GM12892 (cell line): ENCODE measurements around the gene CPE.

Experiments used
- DNase-seq: peaks from one replicate; pipeline ENCODE4 v3.0.0; 2011; ENCODE audit not compliant: insufficient read length
- FAIRE-seq: peaks from 2 replicates; lab custom pipeline; 2011; peaks lifted over from hg19 to GRCh38; lab: Jason Lieb, UNC
- POLR2A ChIP-seq: IDR thresholded peaks from 2 replicates; pipeline ENCODE4 v1.6.1; 2011; ENCODE audit warnings: low read depth, low read length, control low read depth
- POLR2AphosphoS5 ChIP-seq: IDR thresholded peaks from 2 replicates; pipeline ENCODE4 v1.6.1; 2011; ENCODE audit warnings: low read depth, low read length, control low read depth
- TAF1 ChIP-seq: IDR thresholded peaks from 2 replicates; pipeline ENCODE4 v1.6.1; 2011; ENCODE audit warnings: low read depth, mild to moderate bottlenecking, control low read depth, low read length, borderline replicate concordance

CPE gene

GRCh38 chr4:165410214-165410613, 31.4 kb downstream of the CPE start:
- FAIRE-seq (no peak), DNase-seq (no peak)
- no peak for TF ChIP-seq TAF1
- no peak for TF ChIP-seq POLR2AphosphoS5
- no peak for TF ChIP-seq POLR2A

- FAIRE-seq (no peak), DNase-seq (no peak)
- TF ChIP-seq POLR2A (no peak), TAF1 (no peak), POLR2AphosphoS5 (no peak)
Measured at GRCh38 chr4:165415910-165416309, 37.1 kb downstream of the CPE start.

- TF ChIP-seq TAF1 (no peak), POLR2AphosphoS5 (no peak), POLR2A (no peak)
- no peak for DNase-seq
- no peak for FAIRE-seq
Measured at GRCh38 chr4:165418073-165418472, 39.3 kb downstream of the CPE start.

GRCh38 chr4:165425629-165426028, 46.8 kb downstream of the CPE start:
- TF ChIP-seq POLR2AphosphoS5 = no peak
- no peak for TF ChIP-seq POLR2A
- TF ChIP-seq TAF1 = no peak
- DNase-seq = no peak
- no peak for FAIRE-seq

GRCh38 chr4:165426331-165426730, 47.5 kb downstream of the CPE start:
- no peak for FAIRE-seq
- TF ChIP-seq POLR2A = no peak
- no peak for DNase-seq

GRCh38 chr4:165426823-165427222, 48.0 kb downstream of the CPE start:
- FAIRE-seq = no peak
- TF ChIP-seq POLR2AphosphoS5 (no peak), TAF1 (no peak)
- DNase-seq = no peak

- FAIRE-seq (no peak), DNase-seq (no peak)
- TF ChIP-seq POLR2A = no peak
- TF ChIP-seq POLR2AphosphoS5 = no peak
- TF ChIP-seq TAF1 = no peak
Measured at GRCh38 chr4:165428957-165429356, 50.1 kb downstream of the CPE start.

GRCh38 chr4:165433529-165433928, 54.7 kb downstream of the CPE start:
- DNase-seq (no peak), FAIRE-seq (no peak)
- no peak for TF ChIP-seq TAF1
- no peak for TF ChIP-seq POLR2AphosphoS5
- TF ChIP-seq POLR2A = no peak

- no peak for TF ChIP-seq TAF1
- no peak for TF ChIP-seq POLR2AphosphoS5
- no peak for TF ChIP-seq POLR2A
- DNase-seq = no peak
- FAIRE-seq = no peak
Measured at GRCh38 chr4:165437691-165438090, 58.9 kb downstream of the CPE start.

GRCh38 chr4:165439344-165439743, 60.5 kb downstream of the CPE start:
- DNase-seq (no peak), FAIRE-seq (no peak)
- TF ChIP-seq TAF1 (no peak), POLR2A (no peak), POLR2AphosphoS5 (no peak)

- no peak for FAIRE-seq
- no peak for DNase-seq
- no peak for TF ChIP-seq POLR2A
Measured at GRCh38 chr4:165439981-165440380, 61.2 kb downstream of the CPE start.

- TF ChIP-seq POLR2A (no peak), TAF1 (no peak), POLR2AphosphoS5 (no peak)
- no peak for DNase-seq
- FAIRE-seq = no peak
Measured at GRCh38 chr4:165440415-165441158, 61.8 kb downstream of the CPE start.
